Measurements from ENCODE around the gene TSC22D2.

Gene TSC22D2

DNA sequence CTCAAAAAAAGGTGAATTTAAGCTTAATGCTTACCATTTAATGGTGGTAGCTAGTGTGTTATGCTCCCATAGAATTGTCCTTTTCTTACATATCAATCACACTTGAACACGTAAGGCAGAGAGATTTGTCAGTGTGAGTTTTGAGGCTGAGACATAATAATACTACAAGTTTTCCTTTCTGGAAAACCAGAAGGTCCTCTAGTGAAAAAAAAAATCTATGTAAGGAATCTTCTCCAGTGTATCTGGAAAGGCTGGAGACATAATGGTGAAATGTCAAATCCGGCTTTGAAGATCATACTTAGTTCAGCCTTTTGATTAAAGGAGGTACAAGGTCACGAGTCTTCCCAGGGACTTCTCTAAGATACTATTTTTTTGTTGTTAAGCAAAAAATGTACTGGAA, 3.4 kb downstream of the TSC22D2 start:
- TF ChIP-seq, protein P1, sequence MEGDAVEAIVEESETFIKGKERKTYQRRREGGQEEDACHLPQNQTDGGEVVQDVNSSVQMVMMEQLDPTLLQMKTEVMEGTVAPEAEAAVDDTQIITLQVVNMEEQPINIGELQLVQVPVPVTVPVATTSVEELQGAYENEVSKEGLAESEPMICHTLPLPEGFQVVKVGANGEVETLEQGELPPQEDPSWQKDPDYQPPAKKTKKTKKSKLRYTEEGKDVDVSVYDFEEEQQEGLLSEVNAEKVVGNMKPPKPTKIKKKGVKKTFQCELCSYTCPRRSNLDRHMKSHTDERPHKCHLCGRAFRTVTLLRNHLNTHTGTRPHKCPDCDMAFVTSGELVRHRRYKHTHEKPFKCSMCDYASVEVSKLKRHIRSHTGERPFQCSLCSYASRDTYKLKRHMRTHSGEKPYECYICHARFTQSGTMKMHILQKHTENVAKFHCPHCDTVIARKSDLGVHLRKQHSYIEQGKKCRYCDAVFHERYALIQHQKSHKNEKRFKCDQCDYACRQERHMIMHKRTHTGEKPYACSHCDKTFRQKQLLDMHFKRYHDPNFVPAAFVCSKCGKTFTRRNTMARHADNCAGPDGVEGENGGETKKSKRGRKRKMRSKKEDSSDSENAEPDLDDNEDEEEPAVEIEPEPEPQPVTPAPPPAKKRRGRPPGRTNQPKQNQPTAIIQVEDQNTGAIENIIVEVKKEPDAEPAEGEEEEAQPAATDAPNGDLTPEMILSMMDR (IDR thresholded peaks at IDR 0.05; ENCODE audit: low read length, missing control alignments) = no peak
- peak overlapping the region; percentile 93 for H3K4me3 ChIP-seq (replicated peaks; ENCODE audit: low read depth, low read length)
- no peak for DNase-seq (ENCODE audit: low read depth)

DNA sequence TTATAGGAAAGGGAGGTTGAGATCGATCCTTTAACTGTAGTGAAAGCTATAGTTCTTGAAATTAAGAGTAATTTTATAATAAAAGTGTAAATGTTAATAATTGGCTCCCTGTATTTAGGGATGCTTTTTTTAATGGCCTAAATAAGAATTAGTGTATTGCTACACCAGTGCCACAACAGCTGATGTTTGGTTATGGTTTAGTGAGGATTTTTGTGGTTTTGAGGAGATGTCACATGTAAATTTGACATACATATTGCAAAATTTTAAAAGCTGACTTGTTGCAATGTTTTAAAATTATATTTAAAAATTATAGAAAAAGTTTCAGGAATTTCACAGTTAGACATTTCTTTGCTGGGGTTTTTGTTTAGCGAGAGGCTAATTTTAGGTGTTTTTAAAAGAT, 3.9 kb downstream of the TSC22D2 start:
- H3K4me3 ChIP-seq (replicated peaks; ENCODE audit: low read depth, low read length) = peak overlapping the region; percentile 93
- DNase-seq (ENCODE audit: low read depth) = peak; percentile 41
- TF ChIP-seq, protein P1 (IDR thresholded peaks at IDR 0.05; ENCODE audit: low read length, missing control alignments) = no peak

DNA sequence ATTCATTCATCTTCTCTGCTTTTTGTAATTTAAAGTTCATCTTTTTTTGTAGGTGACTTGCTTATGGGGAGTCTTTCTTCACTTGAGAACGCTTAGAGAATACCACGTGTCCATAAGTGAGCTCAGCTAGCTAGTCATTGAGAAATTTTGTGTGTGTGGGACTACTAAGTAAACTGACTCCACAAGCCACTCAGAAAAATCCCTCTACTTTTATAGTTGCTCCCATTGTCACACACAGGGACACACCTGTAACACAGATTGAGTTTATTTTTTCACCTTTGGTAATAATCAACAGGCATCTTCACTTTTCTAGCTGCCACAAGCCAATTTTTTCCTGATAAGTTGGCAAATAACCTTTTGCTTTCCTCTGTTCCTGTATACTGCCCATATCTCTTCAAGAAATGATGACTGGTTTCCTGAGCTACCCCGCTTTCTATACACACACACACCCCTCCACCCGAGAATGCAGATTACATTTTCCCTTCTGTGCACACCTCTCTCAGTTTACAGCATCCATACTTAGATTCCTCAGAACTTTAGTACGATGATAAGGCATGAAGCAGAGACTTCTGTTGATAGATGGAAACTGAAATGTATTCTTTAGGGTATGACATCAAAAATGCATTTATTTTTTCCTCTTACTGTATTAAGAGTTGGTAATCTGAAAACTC, 4.6 kb downstream of the TSC22D2 start:
- peak; percentile 85 for DNase-seq (ENCODE audit: low read depth)
- H3K4me3 ChIP-seq (replicated peaks; ENCODE audit: low read depth, low read length) = peak overlapping the region; percentile 93
- TF ChIP-seq, protein P1 (IDR thresholded peaks at IDR 0.05; ENCODE audit: low read length, missing control alignments) = no peak

DNA sequence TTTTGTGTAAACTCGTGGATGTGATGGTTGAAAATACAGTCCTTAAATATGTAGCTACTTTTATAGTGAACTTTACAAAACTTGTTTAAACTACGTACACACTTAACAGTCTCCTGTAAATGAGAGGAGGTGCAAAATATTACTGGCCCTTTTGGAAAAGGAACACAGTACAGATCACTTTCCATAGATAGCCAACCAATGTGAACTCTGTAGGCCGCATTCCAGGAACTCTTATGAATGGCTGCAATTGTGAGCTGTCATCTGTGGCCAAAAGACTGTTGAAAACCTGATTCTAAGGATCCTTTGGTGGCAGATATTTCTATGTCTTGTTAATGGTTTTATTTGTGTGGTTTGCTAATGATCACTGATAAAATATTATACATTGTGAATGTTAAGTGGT, 6.2 kb downstream of the TSC22D2 start:
- peak; percentile 47 for DNase-seq (ENCODE audit: low read depth)
- peak overlapping the region; percentile 93 for H3K4me3 ChIP-seq (replicated peaks; ENCODE audit: low read depth, low read length)
- TF ChIP-seq, protein P1 (IDR thresholded peaks at IDR 0.05; ENCODE audit: low read length, missing control alignments) = no peak

DNA sequence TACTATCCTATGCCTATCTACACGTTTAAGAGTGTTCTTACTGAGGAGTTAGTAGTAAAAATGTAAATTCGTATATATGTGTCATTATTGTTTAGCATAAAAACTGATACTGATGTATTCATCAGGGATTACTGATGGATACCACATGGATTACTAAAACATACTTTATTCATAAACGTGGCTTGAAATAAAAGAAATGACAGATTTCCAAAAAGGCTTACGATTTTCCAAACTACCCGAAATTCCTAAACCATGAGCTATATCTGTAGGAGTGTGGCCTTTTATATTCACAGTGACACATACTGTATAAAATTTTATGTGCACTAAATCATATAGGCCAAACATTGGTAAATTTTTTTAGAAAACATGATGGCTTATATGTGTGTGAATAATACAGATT, 6.9 kb downstream of the TSC22D2 start:
- TF ChIP-seq, protein P1 (IDR thresholded peaks at IDR 0.05; ENCODE audit: low read length, missing control alignments) = no peak
- DNase-seq (ENCODE audit: low read depth) = no peak
- H3K4me3 ChIP-seq (replicated peaks; ENCODE audit: low read depth, low read length) = peak overlapping the region; percentile 93

DNA sequence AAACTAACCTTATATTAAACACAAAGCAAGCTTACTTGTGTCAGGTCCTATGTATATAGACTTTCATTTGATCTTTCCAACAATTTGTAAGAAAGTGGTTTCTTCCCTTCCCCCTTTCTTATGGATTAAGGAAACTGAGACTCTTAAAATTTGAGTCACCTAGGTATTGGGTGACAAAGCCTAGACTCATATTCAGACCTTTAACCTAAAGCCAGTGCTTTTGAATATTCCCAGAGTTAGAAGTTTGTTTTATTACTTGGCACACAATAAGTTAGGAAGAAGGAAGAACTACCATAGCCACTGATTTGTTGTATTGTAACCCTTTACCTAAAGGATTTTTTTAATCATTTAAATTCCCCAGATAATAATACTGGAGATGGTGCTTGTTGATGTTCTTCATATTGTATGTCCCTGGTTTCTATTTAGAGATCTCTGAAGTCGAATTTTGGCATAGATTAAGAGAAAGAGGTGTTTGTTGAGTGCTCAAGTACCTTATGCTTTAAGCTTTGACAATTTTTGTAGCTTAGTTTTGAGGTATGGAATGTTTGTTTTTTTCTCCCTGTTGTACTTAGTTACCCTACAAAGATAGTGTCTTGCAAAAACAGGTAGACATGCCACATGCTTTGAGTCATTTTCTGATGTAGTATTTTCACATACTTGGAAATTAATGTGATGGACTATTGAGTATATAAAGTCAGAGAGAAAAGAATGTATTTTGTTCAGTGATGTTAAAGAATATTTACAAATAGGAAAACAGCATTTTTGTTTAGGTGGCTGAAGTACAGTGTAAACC, 11.2 kb downstream of the TSC22D2 start:
- TF ChIP-seq, protein P1 (IDR thresholded peaks at IDR 0.05; ENCODE audit: low read length, missing control alignments) = no peak
- H3K4me3 ChIP-seq (replicated peaks; ENCODE audit: low read depth, low read length) = no peak overlapping the region
- DNase-seq (ENCODE audit: low read depth) = no peak
